Pancreas (tissue), 10 donors: Measurements from ENCODE around the gene CATSPER2. TPM values are rescaled to one million over a fixed set of nuclear protein-coding genes. Genes with fewer than 3 reads are reported as not detected.
"Not testable (repeated sequence)": the region's sequence is repeated elsewhere in the genome, so short reads cannot be mapped to it uniquely, and the experiment has no call there.

Experiments used
- ATAC-seq, 4 donors: fragments of 200-7000 bp; cut with Tn5 transposase; one replicate each; pipeline versions ENCODE4 v1.8.0 to v1.9.1; 2020; ENCODE audit warnings: mild to moderate bottlenecking in 4 of 4, moderate library complexity in 4 of 4
- DNase-seq, 6 donors: peaks; one replicate each; pipeline ENCODE4 v3.0.0-alpha.2; 2020
- FAIRE-seq: peaks from 2 replicates; lab custom pipeline; 2012; peaks lifted over from hg19 to GRCh38; lab: Jason Lieb, UNC
- H3K27ac ChIP-seq, 4 donors: fragments of 200-600 bp; sonication (generic); 1 replicate in 3 of 4; 2 replicates in 1 of 4; pipeline versions ENCODE4 v1.5.0 to v1.8.0; 2020
- H3K27me3 ChIP-seq, 4 donors: fragments of 200-600 bp; one replicate each; pipeline ENCODE4 v1.8.0; 2021
- H3K36me3 ChIP-seq, 3 donors: fragments of 200-600 bp; sonication (generic) in 1 of 3; one replicate each; pipeline versions ENCODE4 v1.5.0 to v1.8.0; 2020 to 2021
- H3K4me1 ChIP-seq, 3 donors: fragments of 200-600 bp; one replicate each; pipeline ENCODE4 v1.8.0; 2021
- H3K4me3 ChIP-seq, 4 donors: fragments of 200-600 bp; sonication (generic) in 2 of 4; one replicate each; pipeline versions ENCODE4 v1.5.0 to v1.8.0; 2020 to 2021
- H3K9me3 ChIP-seq, 4 donors: fragments of 200-600 bp; one replicate each; pipeline ENCODE4 v1.8.0; 2021
- CTCF ChIP-seq, 4 donors: fragments of 200-600 bp; sonication (generic) in 3 of 4; IDR thresholded peaks; one replicate each; pipeline versions ENCODE4 v1.5.0 to v1.8.0; 2021; ENCODE audit warnings: antibody characterized with exemption in 4 of 4
- WGBS, 2 donors: extraction: QIAGEN DNeasy Blood & Tissue Kit; methylation state at CpG; one replicate each; pipeline ENCODE4 v1.1.7; 2013; 5-methylcytosine and 5-hydroxymethylcytosine counted together
- intact Hi-C, 3 donors: fragments of 100-400 bp; cut with DNase I; formaldehyde crosslinking; loops; one replicate each; pipeline versions ENCODE4 v1.11.1 to v1.14.2; 2022
- polyA plus RNA-seq, 2 donors: library from polyadenylated mRNA; stranded (reverse); fragments of 200-250 nt; gene quantifications; one replicate each; pipeline ENCODE4 v1.2.3, GENCODE V29; 2013
- total RNA-seq, 6 donors: library from RNA; stranded (reverse); fragmentation: NEBNext Ultra II Directional in 4 of 6; extraction: Animal tissue kit (Norgen Biotek cat#: 25700) in 4 of 6; gene quantifications; one replicate each; pipeline versions ENCODE4 v1.2.1 to v1.2.4, GENCODE V29; 2021 to 2023
- donor health status: healthy with polysubstance abuse.
- donor health status: DM: no; HTN: no; CAD: no; lungs with moderate emphysema.
- donor health status: DM: no; HTN: no; CAD: no.
- donor health status: control.
- donor health status: control.
- donor health status: Bipolar disorder and iron deficiency.
- donor health status: DM: yes; HTN: yes; CAD: no.
- donor health status: DM: no; HTN: no; CAD: no.
- donor health status: DM: no; HTN: no; CAD: no.
- donor health status: DM: yes; HTN: yes; CAD: no.

Gene CATSPER2
- total and polyA plus RNA-seq, 8 donors: 1.2 to 9.9 (median 2.2) TPM

DNA sequence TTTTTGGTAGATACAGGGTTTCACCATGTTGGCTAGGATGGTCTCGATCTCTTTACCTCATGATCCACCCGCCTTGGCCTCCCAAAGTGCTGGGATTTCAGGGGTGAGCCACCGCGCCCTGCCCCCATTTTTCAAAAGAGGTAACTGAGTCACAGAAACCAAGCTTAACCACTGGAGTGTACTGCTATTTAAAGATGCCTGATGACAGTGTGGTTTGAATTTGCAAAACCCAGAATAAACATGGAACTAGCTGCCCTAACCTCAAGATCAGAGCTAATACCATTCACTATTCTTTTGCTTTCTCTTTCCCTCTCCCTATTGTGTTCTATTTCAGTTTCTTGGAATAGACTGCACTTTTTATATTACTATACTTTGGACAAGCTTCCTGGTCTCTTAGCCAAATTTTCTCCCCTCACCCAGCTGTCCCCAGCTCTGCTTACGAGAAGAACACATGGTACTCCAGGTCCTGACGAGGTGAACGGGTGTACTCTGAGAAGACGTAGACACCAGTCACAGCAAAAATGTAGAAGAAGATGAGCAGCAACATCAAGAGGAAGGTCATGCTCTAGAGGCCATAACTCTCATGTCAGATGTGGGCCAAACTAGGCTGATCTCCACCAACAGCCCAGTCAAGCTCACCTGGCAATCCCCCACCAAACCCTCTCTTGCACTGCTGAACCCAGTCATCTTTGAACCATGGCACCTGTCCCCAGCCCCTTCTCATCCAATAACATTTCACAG, 10.0 kb downstream of the CATSPER2 start:
- ATAC-seq, DNase-seq, intact Hi-C loops, H3K27ac ChIP-seq, H3K4me3 ChIP-seq, H3K9me3 ChIP-seq, H3K36me3 ChIP-seq, FAIRE-seq, H3K27me3 ChIP-seq, H3K4me1 ChIP-seq: not testable (repeated sequence)
- WGBS, 2 donors: 93 to 99% methylated on average over 8 of the region's 8 CpGs

DNA sequence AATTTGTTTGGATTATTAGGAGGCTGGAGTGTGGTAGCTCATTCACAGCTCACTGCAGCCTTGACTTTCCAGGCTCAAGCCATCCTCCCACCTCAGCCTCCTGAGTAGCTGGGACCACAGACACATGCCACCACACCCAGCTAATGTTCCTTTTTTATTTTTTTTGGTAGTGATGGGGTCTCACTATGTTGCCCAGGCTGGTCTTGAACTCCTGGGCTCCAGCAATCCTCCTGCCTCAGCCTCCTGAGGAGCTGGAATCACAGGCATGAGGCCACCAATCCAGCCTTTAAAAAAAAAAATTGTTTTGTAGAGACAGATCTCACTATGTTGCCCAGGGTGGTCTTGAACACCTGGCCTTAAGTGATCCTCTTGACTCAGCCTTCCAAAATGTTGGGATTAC, 21.7 kb downstream of the CATSPER2 start:
- intact Hi-C loops, ATAC-seq, FAIRE-seq, DNase-seq, H3K27ac ChIP-seq, H3K36me3 ChIP-seq, H3K4me3 ChIP-seq, H3K27me3 ChIP-seq, H3K4me1 ChIP-seq, H3K9me3 ChIP-seq: not testable (repeated sequence)

GRCh38 chr15:43625106-43625505, 23.5 kb downstream of the CATSPER2 start:
- Histone ChIP-seq H3K4me1 (no peaks in the 10 kb centered on the region), H3K27me3 (no peaks in the 10 kb centered on the region), H3K36me3 (no peaks in the 10 kb centered on the region), H3K4me3 (no peak overlapping the region), H3K9me3 (no peaks in the 10 kb centered on the region), H3K27ac (no peak overlapping the region)
- whole genome bisulfite sequencing, 2 donors: 26 to 27% methylated on average over 5 of the region's 5 CpGs
- ATAC-seq (no peak), FAIRE-seq (no peak), DNase-seq (no peak)
- TF ChIP-seq CTCF (IDR thresholded peaks at IDR 0.05): no peak
- intact Hi-C loops: no loop called here

DNA sequence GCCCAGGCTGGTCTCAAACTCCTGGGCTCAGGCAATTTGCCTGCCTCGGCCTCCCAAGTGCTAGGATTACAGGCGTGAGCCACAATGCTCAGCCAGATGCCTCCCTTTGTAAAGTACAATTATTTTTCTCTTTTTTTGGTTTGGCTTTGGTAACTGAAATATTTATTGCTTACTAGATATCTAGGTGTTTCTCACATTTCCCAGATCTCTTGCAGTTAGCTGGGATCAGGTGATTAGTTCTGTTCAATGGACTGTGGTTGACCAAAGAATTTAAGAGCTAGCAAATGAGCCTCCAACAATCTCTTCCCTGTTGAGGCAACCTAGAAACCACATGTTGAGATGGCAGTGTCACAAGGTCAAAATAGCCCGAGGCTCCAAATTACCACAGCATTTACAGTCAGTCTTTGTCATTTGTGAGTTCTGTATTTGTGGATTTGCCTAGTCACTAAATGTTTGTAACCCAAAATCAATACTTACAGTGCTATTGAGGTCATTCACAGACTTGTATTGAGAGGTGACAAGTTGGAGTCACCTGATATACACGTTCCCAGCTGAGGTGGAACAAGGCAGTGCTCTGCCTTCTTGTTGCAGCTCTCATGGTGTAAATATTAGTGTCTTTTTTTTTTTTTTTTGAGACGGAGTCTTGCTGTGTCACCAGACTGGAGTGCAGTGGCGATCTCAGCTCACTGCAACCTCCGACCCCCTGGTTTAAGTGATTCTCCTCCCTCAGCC, 26.4 kb downstream of the CATSPER2 start:
- H3K36me3 ChIP-seq, DNase-seq, H3K4me3 ChIP-seq, H3K27me3 ChIP-seq, H3K4me1 ChIP-seq, FAIRE-seq, H3K27ac ChIP-seq, intact Hi-C loops, H3K9me3 ChIP-seq: not testable (repeated sequence)
- ATAC-seq: peak in 1 of 4 donors; percentile 18
- WGBS, 2 donors: 60 to 62% methylated on average over 5 of the region's 7 CpGs

DNA sequence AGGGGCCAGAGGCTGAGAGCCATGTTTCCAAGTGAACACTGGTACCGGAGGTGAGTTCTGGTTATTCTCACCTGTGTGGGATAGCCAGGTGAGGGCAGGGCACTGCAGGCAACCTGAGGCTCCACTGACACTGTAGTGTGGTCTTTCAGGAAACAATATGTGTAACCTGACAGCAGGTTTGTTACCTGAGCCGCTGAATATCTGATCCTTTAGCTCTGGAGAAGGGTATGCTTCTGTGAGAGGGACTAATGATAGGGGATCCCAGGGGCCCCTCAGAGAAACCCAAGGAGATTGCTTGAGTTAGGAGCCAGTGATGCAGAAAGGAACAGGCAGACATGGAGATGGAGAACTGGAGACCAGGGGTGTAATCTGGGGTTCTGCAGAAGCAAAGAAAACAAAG, 29.9 kb downstream of the CATSPER2 start, which contains the start of gene STRC:
Gene STRC, minus strand, starts transcription at position 101 of the 400 bp plus-strand sequence. Its CDS starts 78 bp downstream, at position 23.
- DNase-seq, H3K27ac ChIP-seq, H3K4me1 ChIP-seq, H3K9me3 ChIP-seq, H3K36me3 ChIP-seq, FAIRE-seq, intact Hi-C loops, H3K27me3 ChIP-seq, H3K4me3 ChIP-seq, ATAC-seq: not testable (repeated sequence)
- no CpG with 5 or more reads among the region's 2 CpGs for WGBS, 2 donors

- H3K27me3 ChIP-seq, H3K36me3 ChIP-seq, H3K4me3 ChIP-seq, H3K27ac ChIP-seq, FAIRE-seq, H3K9me3 ChIP-seq, intact Hi-C loops, ATAC-seq, DNase-seq, H3K4me1 ChIP-seq: not testable (repeated sequence)
- WGBS, 2 donors: 46 to 60% methylated on average over 3 to 4 of the region's 8 CpGs
Measured at GRCh38 chr15:43617750-43618149, 30.9 kb downstream of the CATSPER2 start.

GRCh38 chr15:43602233-43602632, 46.4 kb downstream of the CATSPER2 start:
- H3K4me3 ChIP-seq, H3K27me3 ChIP-seq, H3K27ac ChIP-seq, intact Hi-C loops, FAIRE-seq, H3K9me3 ChIP-seq, H3K4me1 ChIP-seq, ATAC-seq, DNase-seq, H3K36me3 ChIP-seq: not testable (repeated sequence)
- 77 to 89% methylated on average over 6 of the region's 6 CpGs for WGBS, 2 donors

DNA sequence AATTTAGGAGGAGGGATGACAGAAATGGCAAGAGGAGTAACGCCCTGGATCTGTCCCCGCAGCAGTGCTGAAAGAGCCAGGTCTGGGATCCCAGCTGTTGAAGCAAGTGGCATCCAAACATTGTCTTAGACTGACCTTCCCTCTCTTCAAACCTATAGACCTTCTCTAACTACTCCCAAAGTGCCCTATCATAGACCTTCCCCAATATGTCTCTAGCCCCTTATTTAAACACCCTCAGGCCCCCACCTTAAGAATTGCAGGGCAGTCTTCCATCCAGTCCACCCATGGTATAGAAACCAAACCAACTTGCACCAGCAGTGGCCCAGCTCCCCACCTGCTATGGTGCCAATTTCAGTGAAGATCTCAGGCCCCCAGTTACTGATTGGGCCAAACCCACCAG, 48.4 kb downstream of the CATSPER2 start:
- H3K27me3 ChIP-seq, H3K27ac ChIP-seq, H3K4me1 ChIP-seq, H3K36me3 ChIP-seq, DNase-seq, H3K4me3 ChIP-seq, FAIRE-seq, intact Hi-C loops, H3K9me3 ChIP-seq, ATAC-seq: not testable (repeated sequence)
- no CpG with 5 or more reads among the region's 2 CpGs for WGBS, 2 donors

DNA sequence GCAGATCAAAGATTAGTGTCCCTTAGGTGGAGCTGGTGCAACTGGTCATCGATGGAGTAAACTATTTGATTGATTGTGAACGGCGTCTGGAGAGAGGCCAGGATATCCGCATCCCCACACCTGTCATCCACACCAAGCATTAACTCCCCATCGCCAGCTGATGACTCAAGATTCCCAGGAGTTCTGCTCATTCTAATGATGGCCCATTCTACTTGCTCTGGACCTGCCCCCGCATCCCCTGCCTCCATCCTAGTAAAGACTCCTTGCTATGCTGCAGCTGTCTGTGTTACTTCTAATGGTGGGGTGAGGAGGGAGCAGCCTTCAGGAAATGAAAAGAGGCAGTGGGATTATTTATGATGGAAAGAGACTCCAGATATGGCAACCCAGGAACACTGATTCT, 49.5 kb downstream of the CATSPER2 start:
- H3K9me3 ChIP-seq, ATAC-seq, H3K27me3 ChIP-seq, intact Hi-C loops, DNase-seq, FAIRE-seq, H3K4me1 ChIP-seq, H3K36me3 ChIP-seq, H3K27ac ChIP-seq, H3K4me3 ChIP-seq: not testable (repeated sequence)
- WGBS, 2 donors: 68 to 81% methylated on average over 6 of the region's 6 CpGs

- ATAC-seq: peak; percentile 72 to 90 (median 84)
- H3K27me3 ChIP-seq, intact Hi-C loops, H3K4me3 ChIP-seq, H3K27ac ChIP-seq, FAIRE-seq, H3K9me3 ChIP-seq, H3K4me1 ChIP-seq, DNase-seq, H3K36me3 ChIP-seq: not testable (repeated sequence)
- WGBS, 2 donors: no CpG with 5 or more reads among the region's 43 CpGs
Measured at GRCh38 chr15:43593328-43594190, 55.1 kb downstream of the CATSPER2 start, which contains the start of gene CKMT1B. TSS of gene CKMT1B (plus strand) at chr15:43594027. CDS start at chr15:43594219, 192 bp downstream.
